OCI-LY7 (cell line): ENCODE measurements around the gene GNA12.

ENCODE experiments used
- EZH2phosphoT487 ChIP-seq: fragments of 200-600 bp; sonication (generic); IDR thresholded peaks from 2 replicates; pipeline ENCODE4 v1.6.1; 2018; ENCODE audit warnings: low read depth, borderline replicate concordance, mild to moderate bottlenecking, mixed run types, antibody characterized with exemption, low read length, moderate library complexity, mixed read lengths
- TF ChIP-seq, protein P1 (sequence below): fragments of 200-600 bp; sonication (generic); conservative IDR thresholded peaks from 2 replicates; pipeline ENCODE4 v1.5.1; 2014; ENCODE audit warnings: mild to moderate bottlenecking, antibody characterized with exemption, low read length, moderate library complexity, mixed read lengths

DNA sequence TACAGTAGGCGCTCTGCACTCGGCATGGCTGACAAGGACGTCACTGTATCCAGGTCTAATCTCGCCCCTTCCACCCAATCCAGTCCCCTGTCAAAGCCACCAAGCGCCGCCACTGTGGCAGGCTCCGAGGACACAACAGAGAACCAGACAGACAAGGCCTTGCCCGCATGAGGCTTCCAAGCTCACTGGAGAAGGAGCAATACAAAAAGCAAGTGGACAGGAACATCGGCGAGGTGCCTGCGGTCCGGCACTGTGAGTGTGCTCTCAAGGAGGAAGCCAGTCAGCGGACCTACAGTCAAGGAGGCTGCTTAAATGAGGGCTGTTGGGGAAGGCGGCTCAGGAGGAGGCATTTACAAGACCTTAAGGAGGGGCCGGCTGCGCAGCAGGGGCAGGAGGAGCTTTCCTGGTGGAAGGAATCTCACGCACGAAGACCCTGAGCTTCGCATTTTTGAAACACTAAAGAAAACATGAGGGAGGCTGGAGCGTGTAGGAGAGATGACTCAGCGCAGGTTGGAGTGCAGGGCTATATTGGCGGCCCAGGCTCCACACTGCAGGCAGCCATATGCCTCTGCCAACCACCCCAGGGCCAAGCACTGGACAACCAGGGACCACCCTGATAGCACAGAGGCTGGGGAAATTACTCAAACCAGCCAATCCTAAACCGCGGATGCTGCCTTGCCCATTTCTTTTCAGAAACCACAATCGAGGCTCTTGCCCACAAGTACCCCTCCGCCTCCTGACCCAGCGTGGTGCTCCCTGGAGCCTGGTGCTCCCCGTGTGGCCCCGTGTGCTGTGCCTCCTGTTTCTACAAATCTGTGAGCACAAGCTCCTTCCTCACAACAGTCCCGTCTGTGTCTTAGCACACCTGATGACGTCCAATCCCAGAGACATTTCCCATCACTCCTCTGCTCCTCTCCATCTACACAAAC lies 28.9 kb downstream of the GNA12 start:
- TF ChIP-seq, protein P1, sequence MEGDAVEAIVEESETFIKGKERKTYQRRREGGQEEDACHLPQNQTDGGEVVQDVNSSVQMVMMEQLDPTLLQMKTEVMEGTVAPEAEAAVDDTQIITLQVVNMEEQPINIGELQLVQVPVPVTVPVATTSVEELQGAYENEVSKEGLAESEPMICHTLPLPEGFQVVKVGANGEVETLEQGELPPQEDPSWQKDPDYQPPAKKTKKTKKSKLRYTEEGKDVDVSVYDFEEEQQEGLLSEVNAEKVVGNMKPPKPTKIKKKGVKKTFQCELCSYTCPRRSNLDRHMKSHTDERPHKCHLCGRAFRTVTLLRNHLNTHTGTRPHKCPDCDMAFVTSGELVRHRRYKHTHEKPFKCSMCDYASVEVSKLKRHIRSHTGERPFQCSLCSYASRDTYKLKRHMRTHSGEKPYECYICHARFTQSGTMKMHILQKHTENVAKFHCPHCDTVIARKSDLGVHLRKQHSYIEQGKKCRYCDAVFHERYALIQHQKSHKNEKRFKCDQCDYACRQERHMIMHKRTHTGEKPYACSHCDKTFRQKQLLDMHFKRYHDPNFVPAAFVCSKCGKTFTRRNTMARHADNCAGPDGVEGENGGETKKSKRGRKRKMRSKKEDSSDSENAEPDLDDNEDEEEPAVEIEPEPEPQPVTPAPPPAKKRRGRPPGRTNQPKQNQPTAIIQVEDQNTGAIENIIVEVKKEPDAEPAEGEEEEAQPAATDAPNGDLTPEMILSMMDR: no peak
- no peak for TF ChIP-seq EZH2phosphoT487
